ENCODE measurements around the gene DRC7. TPM values are rescaled to one million over a fixed set of nuclear protein-coding genes. Genes with fewer than 3 reads are reported as not detected.

Gene DRC7
- total and polyA plus RNA-seq, 2 donors from 2014 or later: 1.8 to 3.2 TPM

GRCh38 chr16:57661936-57662906 lies 32.4 kb upstream of the DRC7 start:
- TF ChIP-seq CTCF (IDR thresholded peaks at IDR 0.05; ENCODE audit: borderline replicate concordance, extremely low read depth, insufficient read depth): no peak
- H3K27me3 ChIP-seq (ENCODE audit: control insufficient read depth, insufficient read depth, low read length): no peaks in the 10 kb centered on the region
- H3K27ac ChIP-seq (ENCODE audit: low read depth in 2 of 2, low read length in 2 of 2): no peak overlapping the region
- DNase-seq (peak in 1 of 5 donors; percentile 45), FAIRE-seq (no peak)
- no peak overlapping the region for H3K9ac ChIP-seq (ENCODE audit: low read length in 3 of 3)
- peaks cover 0 to 62% (median 51%) of the 10 kb centered on the region in 3 donors for H3K36me3 ChIP-seq (ENCODE audit: control insufficient read depth in 2 of 3, insufficient read depth in 3 of 3, low read length in 3 of 3)
- no peaks in the 10 kb centered on the region for H3K9me3 ChIP-seq (ENCODE audit: control insufficient read depth in 2 of 3, insufficient read depth in 1 of 3, low read length in 3 of 3)
- intact Hi-C loops (cut with DNase I): no loop called here
- H3K4me1 ChIP-seq (ENCODE audit: control insufficient read depth in 2 of 3, insufficient read depth in 2 of 3, low read depth in 1 of 3, low read length in 3 of 3): peaks cover 0 to 6% (median 0%) of the 10 kb centered on the region in 3 donors
- H3K4me3 ChIP-seq (ENCODE audit: low read length in 3 of 3): no peak overlapping the region

GRCh38 chr16:57663436-57663835 lies 31.2 kb upstream of the DRC7 start:
- H3K4me3 ChIP-seq (ENCODE audit: low read length in 3 of 3): no peak overlapping the region
- intact Hi-C loops (cut with DNase I): no loop called here
- peaks cover 0 to 56% (median 45%) of the 10 kb centered on the region in 3 donors for H3K36me3 ChIP-seq (ENCODE audit: control insufficient read depth in 2 of 3, insufficient read depth in 3 of 3, low read length in 3 of 3)
- no peak overlapping the region for H3K9ac ChIP-seq (ENCODE audit: low read length in 3 of 3)
- no peaks in the 10 kb centered on the region for H3K27me3 ChIP-seq (ENCODE audit: control insufficient read depth, insufficient read depth, low read length)
- no peaks in the 10 kb centered on the region for H3K9me3 ChIP-seq (ENCODE audit: control insufficient read depth in 2 of 3, insufficient read depth in 1 of 3, low read length in 3 of 3)
- peak in 1 of 5 donors; percentile 75 for DNase-seq
- no peak overlapping the region for H3K27ac ChIP-seq (ENCODE audit: low read depth in 2 of 2, low read length in 2 of 2)
- no peak for FAIRE-seq
- H3K4me1 ChIP-seq (ENCODE audit: control insufficient read depth in 2 of 3, insufficient read depth in 2 of 3, low read depth in 1 of 3, low read length in 3 of 3): peaks cover 0 to 4% (median 0%) of the 10 kb centered on the region in 3 donors
- TF ChIP-seq CTCF (IDR thresholded peaks at IDR 0.05; ENCODE audit: borderline replicate concordance, extremely low read depth, insufficient read depth): no peak

GRCh38 chr16:57663917-57664661 lies 30.5 kb upstream of the DRC7 start:
- Histone ChIP-seq H3K27me3 (ENCODE audit: control insufficient read depth, insufficient read depth, low read length) (no peaks in the 10 kb centered on the region), H3K4me1 (ENCODE audit: control insufficient read depth in 2 of 3, insufficient read depth in 2 of 3, low read depth in 1 of 3, low read length in 3 of 3) (peaks cover 0 to 4% (median 0%) of the 10 kb centered on the region in 3 donors), H3K27ac (ENCODE audit: low read depth in 2 of 2, low read length in 2 of 2) (no peak overlapping the region), H3K9me3 (ENCODE audit: control insufficient read depth in 2 of 3, insufficient read depth in 1 of 3, low read length in 3 of 3) (no peaks in the 10 kb centered on the region), H3K9ac (ENCODE audit: low read length in 3 of 3) (no peak overlapping the region), H3K36me3 (ENCODE audit: control insufficient read depth in 2 of 3, insufficient read depth in 3 of 3, low read length in 3 of 3) (peaks cover 0 to 49% (median 40%) of the 10 kb centered on the region in 3 donors), H3K4me3 (ENCODE audit: low read length in 3 of 3) (no peak overlapping the region)
- intact Hi-C loops (cut with DNase I): no loop called here
- DNase-seq (peak in 1 of 5 donors; percentile 40), FAIRE-seq (no peak)
- TF ChIP-seq CTCF (IDR thresholded peaks at IDR 0.05; ENCODE audit: borderline replicate concordance, extremely low read depth, insufficient read depth): no peak

All from kidney (tissue), 14 donors.